B cell (primary cell): ENCODE data around the gene ACOT6.

Source experiments
- EZH2 ChIP-seq: IDR thresholded peaks from 2 replicates; pipeline ENCODE4 v1.6.1; 2012; ENCODE audit warnings: borderline replicate concordance, low read depth, mild to moderate bottlenecking, moderate library complexity, low read length; ENCODE audit not compliant: insufficient read depth, poor library complexity, severe bottlenecking
- TF ChIP-seq, protein P1 (sequence below): fragments of 200-600 bp; IDR thresholded peaks from one replicate; pipeline ENCODE4 v1.8.0; 2022; ENCODE audit warnings: antibody characterized with exemption, mild to moderate bottlenecking

DNA sequence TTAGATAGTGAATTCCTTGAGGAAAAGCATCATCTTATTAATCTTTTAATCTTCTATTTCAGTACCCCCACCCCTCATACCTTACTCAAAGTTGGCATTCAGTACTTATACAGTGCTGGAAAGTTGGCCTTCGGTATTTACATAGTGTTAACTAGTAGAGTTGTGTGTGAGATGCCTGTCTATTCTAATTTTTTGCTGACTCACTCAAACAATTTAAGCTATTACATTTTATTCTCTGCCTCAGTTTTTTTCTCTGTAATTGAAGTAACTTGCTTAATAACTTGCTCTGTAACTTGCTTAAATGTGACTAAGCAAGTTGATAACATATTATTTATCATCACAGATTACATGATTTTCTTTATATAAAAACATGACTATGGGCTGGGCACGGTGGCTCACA is 52.8 kb downstream of the ACOT6 start:
- TF ChIP-seq, protein P1, sequence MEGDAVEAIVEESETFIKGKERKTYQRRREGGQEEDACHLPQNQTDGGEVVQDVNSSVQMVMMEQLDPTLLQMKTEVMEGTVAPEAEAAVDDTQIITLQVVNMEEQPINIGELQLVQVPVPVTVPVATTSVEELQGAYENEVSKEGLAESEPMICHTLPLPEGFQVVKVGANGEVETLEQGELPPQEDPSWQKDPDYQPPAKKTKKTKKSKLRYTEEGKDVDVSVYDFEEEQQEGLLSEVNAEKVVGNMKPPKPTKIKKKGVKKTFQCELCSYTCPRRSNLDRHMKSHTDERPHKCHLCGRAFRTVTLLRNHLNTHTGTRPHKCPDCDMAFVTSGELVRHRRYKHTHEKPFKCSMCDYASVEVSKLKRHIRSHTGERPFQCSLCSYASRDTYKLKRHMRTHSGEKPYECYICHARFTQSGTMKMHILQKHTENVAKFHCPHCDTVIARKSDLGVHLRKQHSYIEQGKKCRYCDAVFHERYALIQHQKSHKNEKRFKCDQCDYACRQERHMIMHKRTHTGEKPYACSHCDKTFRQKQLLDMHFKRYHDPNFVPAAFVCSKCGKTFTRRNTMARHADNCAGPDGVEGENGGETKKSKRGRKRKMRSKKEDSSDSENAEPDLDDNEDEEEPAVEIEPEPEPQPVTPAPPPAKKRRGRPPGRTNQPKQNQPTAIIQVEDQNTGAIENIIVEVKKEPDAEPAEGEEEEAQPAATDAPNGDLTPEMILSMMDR: no peak
- TF ChIP-seq EZH2: no peak
